Measurements from ENCODE around the gene PXMP2.

Gene PXMP2

DNA sequence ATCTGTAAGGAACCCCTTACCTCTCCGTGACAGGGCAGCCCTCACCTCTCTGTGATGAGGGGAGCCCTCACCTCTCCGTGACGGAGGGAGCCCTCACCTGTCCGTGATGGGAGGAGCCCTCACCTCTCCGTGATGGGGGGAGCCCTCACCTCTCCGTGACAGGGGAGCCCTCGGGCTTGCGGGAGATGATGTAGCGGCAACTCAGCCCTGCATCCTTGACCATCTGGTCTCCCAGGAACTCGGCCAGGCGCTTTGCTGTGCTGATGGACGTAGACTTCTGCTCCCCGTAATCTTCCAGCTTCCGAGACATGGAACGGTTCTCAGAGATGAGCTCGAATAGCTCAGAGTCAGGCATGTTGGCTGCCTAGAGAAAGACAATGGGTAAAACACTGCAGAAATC is 28.2 kb upstream of the PXMP2 start:
- Histone ChIP-seq H3K36me3 (peaks cover 88% of the 10 kb centered on the region), H3K9me3 (no peaks in the 10 kb centered on the region), H3K27me3 (no peaks in the 10 kb centered on the region), H3K4me1 (no peaks in the 10 kb centered on the region), H3K4me3 (ENCODE audit: low read depth, low read length) (no peak overlapping the region)
- TF ChIP-seq, protein P1, sequence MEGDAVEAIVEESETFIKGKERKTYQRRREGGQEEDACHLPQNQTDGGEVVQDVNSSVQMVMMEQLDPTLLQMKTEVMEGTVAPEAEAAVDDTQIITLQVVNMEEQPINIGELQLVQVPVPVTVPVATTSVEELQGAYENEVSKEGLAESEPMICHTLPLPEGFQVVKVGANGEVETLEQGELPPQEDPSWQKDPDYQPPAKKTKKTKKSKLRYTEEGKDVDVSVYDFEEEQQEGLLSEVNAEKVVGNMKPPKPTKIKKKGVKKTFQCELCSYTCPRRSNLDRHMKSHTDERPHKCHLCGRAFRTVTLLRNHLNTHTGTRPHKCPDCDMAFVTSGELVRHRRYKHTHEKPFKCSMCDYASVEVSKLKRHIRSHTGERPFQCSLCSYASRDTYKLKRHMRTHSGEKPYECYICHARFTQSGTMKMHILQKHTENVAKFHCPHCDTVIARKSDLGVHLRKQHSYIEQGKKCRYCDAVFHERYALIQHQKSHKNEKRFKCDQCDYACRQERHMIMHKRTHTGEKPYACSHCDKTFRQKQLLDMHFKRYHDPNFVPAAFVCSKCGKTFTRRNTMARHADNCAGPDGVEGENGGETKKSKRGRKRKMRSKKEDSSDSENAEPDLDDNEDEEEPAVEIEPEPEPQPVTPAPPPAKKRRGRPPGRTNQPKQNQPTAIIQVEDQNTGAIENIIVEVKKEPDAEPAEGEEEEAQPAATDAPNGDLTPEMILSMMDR (IDR thresholded peaks at IDR 0.05; ENCODE audit: low read depth, low read length): no peak
- no peak for DNase-seq

DNA sequence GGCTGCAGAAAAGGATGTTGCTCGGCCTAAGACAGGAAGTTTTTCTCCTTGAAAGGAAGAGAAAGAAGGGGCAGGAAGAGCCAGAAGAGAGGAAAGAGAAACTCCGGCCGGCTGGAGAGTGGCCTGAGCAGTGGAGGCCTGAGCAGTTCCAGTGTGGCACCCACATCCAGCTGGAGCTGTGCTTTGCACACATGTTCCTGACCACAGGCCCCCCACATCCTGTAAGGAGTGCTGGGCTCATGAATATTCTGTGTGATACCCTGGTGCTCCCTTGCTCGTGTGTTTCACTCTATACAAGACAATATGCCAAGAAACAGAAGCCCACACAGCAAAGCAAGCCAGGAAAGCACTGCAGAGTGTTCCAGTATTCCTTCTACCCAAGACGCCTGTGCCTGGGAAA is 27.3 kb upstream of the PXMP2 start:
- TF ChIP-seq, protein P1 (IDR thresholded peaks at IDR 0.05; ENCODE audit: low read depth, low read length): no peak
- no peak for DNase-seq
- H3K4me3 ChIP-seq (ENCODE audit: low read depth, low read length): no peak overlapping the region
- no peaks in the 10 kb centered on the region for H3K27me3 ChIP-seq
- no peaks in the 10 kb centered on the region for H3K4me1 ChIP-seq
- H3K36me3 ChIP-seq: peaks cover 87% of the 10 kb centered on the region
- H3K9me3 ChIP-seq: no peaks in the 10 kb centered on the region

DNA sequence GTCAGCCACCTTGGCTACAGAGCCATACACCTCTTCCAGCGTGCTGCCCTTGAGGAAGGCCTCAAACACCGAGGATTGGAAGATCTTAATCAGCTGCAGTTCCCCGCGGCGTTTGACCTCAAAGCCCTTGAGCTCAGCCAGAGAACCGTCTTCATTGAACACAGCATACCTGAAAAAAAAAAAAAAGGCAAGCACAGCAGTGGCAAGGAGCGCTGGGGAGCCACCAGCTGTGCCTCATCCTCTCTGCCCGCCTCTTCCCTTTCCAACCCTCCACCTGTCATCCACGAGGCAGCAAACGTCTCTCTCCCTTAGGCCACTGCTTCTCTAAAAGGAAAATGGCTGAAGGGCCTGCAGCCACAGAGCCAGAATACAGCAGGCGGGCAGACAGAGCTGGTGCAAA is 26.4 kb upstream of the PXMP2 start:
- H3K4me1 ChIP-seq: no peaks in the 10 kb centered on the region
- peaks cover 92% of the 10 kb centered on the region for H3K36me3 ChIP-seq
- no peak overlapping the region for H3K4me3 ChIP-seq (ENCODE audit: low read depth, low read length)
- no peak for DNase-seq
- TF ChIP-seq, protein P1 (IDR thresholded peaks at IDR 0.05; ENCODE audit: low read depth, low read length): no peak
- no peaks in the 10 kb centered on the region for H3K9me3 ChIP-seq
- H3K27me3 ChIP-seq: no peaks in the 10 kb centered on the region

DNA sequence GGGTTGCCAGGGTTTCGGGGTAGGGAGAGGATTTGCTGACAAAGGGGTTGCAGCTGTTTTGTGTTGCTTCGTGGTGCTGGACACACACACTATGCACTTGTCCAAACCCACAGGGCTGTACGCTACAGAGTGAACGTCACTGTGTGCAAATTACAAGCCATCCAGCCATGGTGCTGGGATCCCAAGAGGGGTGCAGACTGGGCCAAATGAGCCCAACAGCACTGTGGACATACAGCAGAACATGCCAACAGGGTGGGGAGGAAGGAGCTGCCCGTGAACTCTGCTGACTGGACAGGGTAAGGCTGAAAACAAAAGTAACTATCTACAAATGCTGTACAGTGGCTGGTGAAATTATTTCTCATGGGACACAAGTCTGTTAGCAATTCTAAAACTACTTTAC is 25.4 kb upstream of the PXMP2 start:
- Histone ChIP-seq H3K36me3 (peaks cover 96% of the 10 kb centered on the region), H3K9me3 (no peaks in the 10 kb centered on the region)

DNA sequence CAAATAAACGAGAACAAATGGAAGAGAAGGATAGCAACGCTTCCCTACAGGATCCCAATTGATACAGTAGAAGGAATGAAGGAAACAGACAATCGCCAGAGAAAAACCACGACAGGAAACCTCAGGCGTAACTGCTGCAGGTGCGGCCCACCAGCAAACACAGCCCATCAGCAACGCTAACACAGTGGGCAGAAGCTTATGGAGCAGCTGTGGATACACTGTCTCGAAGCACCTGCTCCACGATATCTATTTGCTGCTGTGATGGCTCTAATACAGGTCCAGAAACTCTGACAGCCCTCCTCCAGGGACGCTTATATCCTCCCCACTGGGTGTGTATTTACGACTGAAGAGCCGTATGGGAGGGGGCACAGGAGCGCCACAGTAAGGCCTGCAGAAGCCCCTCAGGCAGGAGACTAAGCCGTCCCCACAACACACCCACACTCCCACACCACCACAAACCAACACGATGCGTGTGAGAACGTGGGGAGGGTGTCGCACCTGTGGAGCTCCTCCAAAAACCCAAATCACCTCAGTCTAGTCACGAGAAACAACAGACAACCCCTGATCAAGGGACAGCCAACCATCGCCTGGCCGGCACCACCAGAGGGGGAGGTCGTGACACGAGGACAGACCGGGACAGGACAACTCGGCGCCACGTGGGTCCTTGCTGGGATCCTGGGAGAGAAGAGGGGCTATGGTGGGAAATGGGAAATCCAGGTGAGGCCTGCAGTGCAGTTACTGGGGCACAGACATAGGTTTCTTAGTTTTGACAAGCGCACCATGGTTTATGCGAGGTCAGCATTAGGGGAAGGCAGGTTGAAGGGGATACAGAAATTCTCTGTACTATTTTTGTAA is 24.3 kb upstream of the PXMP2 start:
- no peak for DNase-seq
- H3K4me3 ChIP-seq (ENCODE audit: low read depth, low read length): no peak overlapping the region
- TF ChIP-seq, protein P1 (IDR thresholded peaks at IDR 0.05; ENCODE audit: low read depth, low read length): no peak
- no peaks in the 10 kb centered on the region for H3K4me1 ChIP-seq
- H3K36me3 ChIP-seq: peaks cover 96% of the 10 kb centered on the region
- H3K27me3 ChIP-seq: no peaks in the 10 kb centered on the region
- no peaks in the 10 kb centered on the region for H3K9me3 ChIP-seq

More for the DNA sequence above, 25.4 kb upstream of the PXMP2 start:
- Histone ChIP-seq H3K27me3 (no peaks in the 10 kb centered on the region), H3K4me3 (ENCODE audit: low read depth, low read length) (no peak overlapping the region), H3K4me1 (no peaks in the 10 kb centered on the region)
- no peak for DNase-seq
- TF ChIP-seq, protein P1 (IDR thresholded peaks at IDR 0.05; ENCODE audit: low read depth, low read length): no peak
